ENCODE data around the gene MPRIP.
"Not testable (repeated sequence)": the region's sequence is repeated elsewhere in the genome, so short reads cannot be mapped to it uniquely, and the experiment has no call there.

MPRIP gene

DNA sequence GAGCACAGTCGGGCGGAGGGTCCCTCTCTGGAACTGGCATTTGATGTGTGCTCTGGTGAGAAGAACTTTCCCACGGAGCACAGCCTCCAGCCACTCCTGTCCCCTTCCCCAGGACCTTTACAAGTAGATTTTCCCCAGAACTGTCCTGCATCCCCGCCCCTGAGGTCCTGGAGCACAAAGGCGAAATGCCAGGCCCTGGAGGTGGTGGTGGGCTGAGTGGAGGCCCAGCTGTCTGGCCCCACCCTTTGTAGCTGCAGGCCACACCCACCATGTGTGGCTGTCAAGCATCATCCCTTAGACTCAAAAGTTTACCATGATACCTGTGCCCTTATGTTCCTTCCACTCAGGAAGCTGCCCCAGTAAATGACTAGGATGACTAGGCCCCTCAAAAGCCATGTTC lies 126.1 kb downstream of the MPRIP start:
- DNase-seq (ENCODE audit: low read depth) = no peak

DNA sequence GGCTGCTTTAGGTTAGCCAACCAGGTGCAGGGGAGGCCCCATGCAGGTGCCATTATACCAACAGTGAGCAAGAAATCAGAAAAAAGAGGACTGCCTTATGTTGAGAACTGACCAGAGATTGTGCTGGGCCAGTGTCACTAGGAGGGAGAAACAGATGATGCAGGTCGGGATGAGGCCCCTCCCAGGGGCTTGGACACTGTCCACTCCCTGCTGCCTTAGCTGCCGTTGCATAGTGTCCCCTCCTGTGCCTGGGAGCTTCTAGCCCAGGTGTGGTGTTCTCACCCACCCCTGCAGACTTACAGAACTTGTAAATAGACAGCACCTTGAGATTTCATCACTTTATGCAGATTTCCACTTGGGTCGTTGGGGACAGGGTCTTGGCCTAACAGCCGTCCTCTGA lies 127.1 kb downstream of the MPRIP start:
- DNase-seq (ENCODE audit: low read depth) = no peak

GRCh38 chr17:17170346-17170985 lies 128.2 kb downstream of the MPRIP start:
- DNase-seq (ENCODE audit: low read depth) = no peak

GRCh38 chr17:17171186-17171585 lies 128.9 kb downstream of the MPRIP start:
- no peak for DNase-seq (ENCODE audit: low read depth)

GRCh38 chr17:17172001-17172939 lies 130.0 kb downstream of the MPRIP start:
- DNase-seq (ENCODE audit: low read depth) = no peak

DNA sequence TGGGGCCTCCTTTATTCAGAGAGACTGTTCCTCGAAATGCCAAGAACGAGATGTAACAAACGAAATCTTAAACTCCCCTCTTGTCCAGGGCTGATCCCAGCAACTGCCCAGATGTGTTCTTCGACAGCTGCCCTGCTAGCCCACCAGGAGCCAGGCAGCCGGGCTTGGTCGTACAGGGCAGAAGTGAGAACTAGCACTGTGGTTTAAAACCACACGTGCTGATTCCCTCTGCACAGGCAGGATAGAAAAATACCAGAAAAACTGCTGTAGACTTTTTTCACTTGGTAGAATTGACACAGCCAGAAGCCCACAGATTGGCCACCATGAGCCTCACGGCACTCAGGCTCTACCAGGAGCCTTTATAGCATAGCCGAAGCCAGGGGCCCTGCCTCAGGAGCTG lies 130.7 kb downstream of the MPRIP start:
- no peak for DNase-seq (ENCODE audit: low read depth)

- DNase-seq (ENCODE audit: low read depth) = no peak
Measured at GRCh38 chr17:17173921-17174320, 131.7 kb downstream of the MPRIP start.

DNA sequence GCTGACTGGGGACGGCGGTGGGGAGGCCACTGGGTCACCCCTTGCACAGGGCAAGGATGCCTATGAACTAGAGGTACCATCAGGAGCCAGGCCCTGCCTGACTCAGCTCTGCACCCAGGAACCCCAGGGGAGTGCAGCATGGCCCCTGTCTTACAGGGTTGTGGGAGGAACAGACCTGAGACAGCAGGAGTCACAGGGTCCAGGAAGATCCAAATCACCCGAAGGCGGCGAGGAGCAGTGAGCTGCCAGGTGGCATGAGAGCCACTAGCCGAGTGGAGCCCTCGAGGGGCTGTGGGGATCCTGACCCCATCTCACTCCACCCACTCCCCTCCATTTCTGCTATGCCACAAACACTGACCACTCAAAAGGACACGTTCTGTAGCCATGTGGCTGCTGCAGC lies 133.1 kb downstream of the MPRIP start:
- DNase-seq (ENCODE audit: low read depth) = no peak

DNA sequence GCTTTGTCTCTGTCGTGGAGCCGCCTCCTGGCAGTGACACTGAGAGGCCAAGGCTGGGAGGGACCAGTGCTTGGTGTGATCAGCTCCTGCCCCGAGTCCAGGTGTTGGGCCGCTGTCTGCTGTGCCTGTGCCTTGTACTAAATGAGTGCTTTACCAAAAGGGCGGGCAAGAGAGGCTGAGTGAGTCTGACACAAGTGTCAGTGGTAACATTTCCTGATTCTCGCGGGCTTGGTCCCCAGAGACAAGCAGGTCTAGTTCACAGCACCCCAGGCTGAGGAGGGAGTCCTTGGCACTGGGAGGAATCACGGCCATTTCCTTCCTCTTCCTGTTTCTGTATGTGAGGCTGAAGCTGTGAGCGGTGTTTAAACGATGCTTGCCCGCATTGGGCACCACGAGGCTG lies 133.7 kb downstream of the MPRIP start:
- DNase-seq (ENCODE audit: low read depth) = no peak

DNA sequence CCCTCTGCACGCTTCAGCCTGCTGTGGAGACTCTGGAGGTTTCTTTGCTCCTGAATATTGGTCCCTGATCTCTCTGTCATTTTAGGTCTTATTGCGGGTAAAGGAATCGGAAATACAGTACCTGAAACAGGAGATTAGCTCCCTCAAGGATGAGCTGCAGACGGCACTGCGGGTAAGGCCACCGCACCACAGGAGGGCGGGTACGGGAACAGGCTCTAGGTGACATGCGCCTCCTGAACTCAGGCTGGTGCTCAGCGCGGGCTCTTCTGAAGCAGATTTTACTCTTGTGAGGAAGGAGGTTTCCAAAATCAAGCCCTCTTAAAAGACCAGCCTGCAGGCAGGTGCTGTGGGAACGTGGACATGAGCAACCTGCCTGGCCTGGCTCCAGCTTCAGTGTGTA lies 134.1 kb downstream of the MPRIP start:
- no peak for DNase-seq (ENCODE audit: low read depth)

DNA sequence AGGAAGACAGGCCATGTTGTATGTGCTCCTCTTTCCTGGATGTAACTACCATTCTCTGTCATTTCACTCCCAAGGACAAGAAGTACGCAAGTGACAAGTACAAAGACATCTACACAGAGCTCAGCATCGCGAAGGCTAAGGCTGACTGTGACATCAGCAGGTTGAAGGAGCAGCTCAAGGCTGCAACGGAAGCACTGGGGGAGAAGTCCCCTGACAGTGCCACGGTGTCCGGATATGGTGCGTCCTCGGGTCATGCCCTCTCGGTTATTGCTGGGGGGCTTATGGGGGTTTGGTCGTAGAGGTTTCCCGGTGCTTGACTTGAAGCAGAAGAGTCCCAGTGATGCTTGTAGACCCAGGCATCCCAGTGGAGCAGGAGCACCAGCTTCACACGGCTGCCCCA lies 134.9 kb downstream of the MPRIP start:
- DNase-seq (ENCODE audit: low read depth) = no peak

DNA sequence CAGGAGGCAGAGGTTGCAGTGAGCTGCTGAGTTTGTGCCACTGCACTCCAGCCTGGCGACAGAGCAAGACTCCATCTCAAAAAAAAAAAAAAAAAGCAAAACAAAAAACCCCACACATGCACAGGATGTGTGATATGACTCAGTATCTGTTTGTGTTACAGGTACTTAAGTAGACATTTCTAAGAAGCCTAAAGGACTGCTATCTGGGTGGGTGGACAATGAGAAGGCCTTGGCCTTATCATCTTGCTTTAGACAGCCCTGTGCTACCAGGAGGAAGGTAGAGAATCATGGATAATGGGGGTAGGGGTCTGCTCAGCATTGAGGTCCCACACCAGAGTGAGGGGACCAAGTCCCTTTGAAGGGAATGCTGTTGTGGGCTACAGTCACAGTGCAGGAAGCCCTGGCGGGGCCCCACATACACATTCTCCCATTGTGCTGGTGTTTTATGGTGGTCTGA lies 137.1 kb downstream of the MPRIP start:
- no peak for DNase-seq (ENCODE audit: low read depth)

- no peak for DNase-seq (ENCODE audit: low read depth)
Measured at GRCh38 chr17:17180141-17180603, 137.9 kb downstream of the MPRIP start.

- no peak for DNase-seq (ENCODE audit: low read depth)
Measured at GRCh38 chr17:17180741-17181525, 138.7 kb downstream of the MPRIP start.

DNA sequence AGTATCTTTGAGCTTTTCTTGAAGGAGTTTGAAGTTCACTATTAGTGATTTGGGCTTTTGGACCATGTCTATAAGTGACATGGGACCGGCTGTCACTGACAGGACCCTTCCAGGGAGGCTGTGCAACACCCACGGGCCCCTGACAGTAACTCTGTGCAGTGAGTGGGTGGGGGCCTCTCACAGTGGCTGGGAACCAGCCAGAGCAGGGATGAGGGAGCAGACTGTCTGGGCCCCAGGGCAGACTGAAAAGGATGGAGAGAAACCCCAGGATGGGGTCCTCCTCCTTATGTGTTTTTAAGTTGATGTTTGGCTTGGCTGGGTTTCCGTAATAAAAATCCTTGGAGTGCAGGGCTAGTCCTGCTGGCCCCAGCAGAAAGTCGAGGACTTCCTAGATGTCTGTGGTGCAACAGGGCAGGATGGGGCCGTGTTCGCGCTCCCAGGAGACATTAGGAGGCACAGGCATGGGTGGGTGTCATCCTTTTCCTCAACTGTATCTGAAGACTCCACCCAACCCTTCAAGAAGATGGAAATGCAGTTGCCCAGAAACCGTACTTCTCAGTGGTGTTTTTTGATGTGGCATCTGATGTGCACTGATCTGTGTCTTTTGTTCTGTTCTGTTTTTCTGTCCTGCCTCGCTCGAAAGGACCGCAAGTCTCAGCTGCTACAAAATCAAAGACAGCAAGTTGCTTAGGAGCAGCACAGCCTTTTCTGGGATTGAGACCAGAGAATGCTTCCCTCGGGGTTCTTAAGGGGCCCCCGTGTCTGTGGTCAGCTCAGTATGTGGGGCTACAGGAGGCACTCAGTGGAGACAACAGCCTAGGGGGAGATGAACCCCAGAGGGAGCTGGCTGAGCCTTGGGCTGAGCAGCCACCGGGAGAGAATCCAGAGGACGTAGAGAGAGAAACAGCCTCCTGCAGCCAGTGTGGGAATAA lies 139.7 kb downstream of the MPRIP start:
- no peak for DNase-seq (ENCODE audit: low read depth)

- no peak for DNase-seq (ENCODE audit: low read depth)
Measured at GRCh38 chr17:17182598-17183136, 140.4 kb downstream of the MPRIP start.

DNA sequence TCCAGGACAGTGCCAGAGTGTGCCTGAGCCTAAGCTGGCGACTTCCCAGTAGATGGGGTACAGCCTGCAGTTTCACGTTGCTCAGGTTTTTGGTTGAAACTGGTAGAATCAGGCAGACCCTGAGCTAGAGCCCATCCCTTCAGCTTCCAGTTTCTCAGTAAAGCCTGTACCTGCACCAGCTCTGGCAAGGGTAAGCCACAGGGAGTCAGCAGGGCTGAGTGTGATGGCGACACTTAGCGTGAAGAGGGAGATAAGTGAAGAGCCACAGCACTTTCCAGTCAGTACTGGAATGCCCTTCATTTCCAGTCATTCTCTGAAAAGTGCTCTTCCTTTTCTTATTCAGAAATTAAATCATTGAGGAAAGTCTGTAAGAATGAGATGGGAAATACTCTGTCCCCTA lies 141.5 kb downstream of the MPRIP start:
- DNase-seq (ENCODE audit: low read depth) = no peak

GRCh38 chr17:17184985-17185757 lies 142.9 kb downstream of the MPRIP start:
- not testable (repeated sequence) for DNase-seq (ENCODE audit: low read depth)

DNA sequence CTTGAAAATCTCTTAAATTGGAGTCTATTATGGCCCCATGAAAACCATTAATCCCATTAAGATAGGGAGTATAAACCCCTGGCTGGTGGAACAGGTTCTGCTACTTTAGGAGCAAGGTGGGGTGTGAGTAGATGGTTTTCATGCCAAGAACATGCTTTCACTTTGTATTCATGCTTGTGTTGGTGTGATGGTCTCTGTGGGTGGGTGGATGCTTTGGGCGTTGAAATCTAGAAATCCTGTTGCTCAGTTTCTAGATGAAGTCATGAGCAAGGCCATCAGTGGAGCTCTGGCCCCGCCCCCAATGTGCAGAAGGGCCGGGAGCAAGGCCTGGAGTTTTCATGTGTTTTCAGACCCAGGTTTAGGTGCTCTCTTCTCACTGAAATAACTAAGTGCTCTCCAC lies 143.8 kb downstream of the MPRIP start:
- no peak for DNase-seq (ENCODE audit: low read depth)

Measured in activated T-cell treated with anti-CD3 and anti-CD28 coated beads for 1 hour (primary cell).